NCI-H69 (cell line): ENCODE results near the gene KRTAP17-1.
"Not testable (repeated sequence)": the region's sequence is repeated elsewhere in the genome, so short reads cannot be mapped to it uniquely, and the experiment has no call there.

Experiments
- DNase-seq: peaks from one replicate; lab custom pipeline; 2025; lab: John Stamatoyannopoulos, UW

Gene KRTAP17-1

GRCh38 chr17:41302981-41303380, 12.5 kb downstream of the KRTAP17-1 start:
- DNase-seq = no peak

- DNase-seq = no peak
Observed at GRCh38 chr17:41301916-41302901, 13.3 kb downstream of the KRTAP17-1 start, which contains the start of gene KRTAP29-1. TSS of gene KRTAP29-1 (minus strand) at chr17:41302851. CDS start at chr17:41302851, 0 bp downstream.

GRCh38 chr17:41301204-41301790, 14.2 kb downstream of the KRTAP17-1 start:
- no peak for DNase-seq

GRCh38 chr17:41298458-41299135, 16.9 kb downstream of the KRTAP17-1 start:
- no peak for DNase-seq

GRCh38 chr17:41296846-41297245, 18.7 kb downstream of the KRTAP17-1 start:
- DNase-seq = no peak

- DNase-seq = no peak
Observed at GRCh38 chr17:41294016-41294415, 21.5 kb downstream of the KRTAP17-1 start.

- DNase-seq = no peak
Observed at GRCh38 chr17:41287050-41287449, 28.5 kb downstream of the KRTAP17-1 start.

GRCh38 chr17:41284546-41284945, 31.0 kb downstream of the KRTAP17-1 start:
- DNase-seq = no peak

GRCh38 chr17:41284043-41284442, 31.5 kb downstream of the KRTAP17-1 start:
- DNase-seq = no peak

- DNase-seq = no peak
Observed at GRCh38 chr17:41278176-41278955, 37.1 kb downstream of the KRTAP17-1 start.

GRCh38 chr17:41275648-41276190, 39.8 kb downstream of the KRTAP17-1 start, which contains the start of gene KRTAP9-7:
TSS of gene KRTAP9-7 (plus strand) at chr17:41275698. CDS start at chr17:41275698, 0 bp downstream.
- not testable (repeated sequence) for DNase-seq

- DNase-seq = no peak
Observed at GRCh38 chr17:41271858-41272257, 43.7 kb downstream of the KRTAP17-1 start.

- DNase-seq = not testable (repeated sequence)
Observed at GRCh38 chr17:41271323-41271722, 44.2 kb downstream of the KRTAP17-1 start.

GRCh38 chr17:41267711-41268110, 47.8 kb downstream of the KRTAP17-1 start:
- DNase-seq = no peak

GRCh38 chr17:41265078-41265477, 50.4 kb downstream of the KRTAP17-1 start, which contains the start of gene KRTAP9-6:
TSS of gene KRTAP9-6 (plus strand) at chr17:41265378. CDS start at chr17:41265378, 0 bp downstream.
- DNase-seq = no peak
